NCI-H524 treated with DMSO at 0.1 percent for 48 hours (cell line): ENCODE measurements around the gene ATP6V1G3.
"Not testable (repeated sequence)": the region's sequence is repeated elsewhere in the genome, so short reads cannot be mapped to it uniquely, and the experiment has no call there.

ENCODE experiments used
- DNase-seq: peaks from one replicate; lab custom pipeline; 2025; lab: John Stamatoyannopoulos, UW

ATP6V1G3 gene

GRCh38 chr1:198496216-198497143 lies 44.0 kb downstream of the ATP6V1G3 start:
- DNase-seq: no peak

GRCh38 chr1:198495631-198496030 lies 44.8 kb downstream of the ATP6V1G3 start:
- peak; percentile 52 for DNase-seq

- DNase-seq: no peak
Observed at GRCh38 chr1:198494658-198495103, 45.8 kb downstream of the ATP6V1G3 start.

- DNase-seq: no peak
Observed at GRCh38 chr1:198494139-198494538, 46.3 kb downstream of the ATP6V1G3 start.

- no peak for DNase-seq
Observed at GRCh38 chr1:198493329-198493728, 47.2 kb downstream of the ATP6V1G3 start.

- DNase-seq: no peak
Observed at GRCh38 chr1:198492872-198493271, 47.6 kb downstream of the ATP6V1G3 start.

- no peak for DNase-seq
Observed at GRCh38 chr1:198491596-198491995, 48.9 kb downstream of the ATP6V1G3 start.

- DNase-seq: no peak
Observed at GRCh38 chr1:198491028-198491427, 49.5 kb downstream of the ATP6V1G3 start.

- no peak for DNase-seq
Observed at GRCh38 chr1:198490224-198490623, 50.3 kb downstream of the ATP6V1G3 start.

- no peak for DNase-seq
Observed at GRCh38 chr1:198486903-198487302, 53.6 kb downstream of the ATP6V1G3 start.

- no peak for DNase-seq
Observed at GRCh38 chr1:198483645-198484044, 56.8 kb downstream of the ATP6V1G3 start.

- no peak for DNase-seq
Observed at GRCh38 chr1:198483006-198483405, 57.5 kb downstream of the ATP6V1G3 start.

GRCh38 chr1:198481661-198482060 lies 58.8 kb downstream of the ATP6V1G3 start:
- no peak for DNase-seq

- DNase-seq: no peak
Observed at GRCh38 chr1:198480876-198481275, 59.6 kb downstream of the ATP6V1G3 start.

GRCh38 chr1:198477354-198477753 lies 63.1 kb downstream of the ATP6V1G3 start:
- DNase-seq: not testable (repeated sequence)
